TTC549 (cell line): ENCODE measurements around the gene VPS8.
"Not testable (repeated sequence)": the region's sequence is repeated elsewhere in the genome, so short reads cannot be mapped to it uniquely, and the experiment has no call there.

Source experiments
- FAIRE-seq: peaks from 2 replicates; lab custom pipeline; 2012; peaks lifted over from hg19 to GRCh38; lab: Jason Lieb, UNC

Gene VPS8

DNA sequence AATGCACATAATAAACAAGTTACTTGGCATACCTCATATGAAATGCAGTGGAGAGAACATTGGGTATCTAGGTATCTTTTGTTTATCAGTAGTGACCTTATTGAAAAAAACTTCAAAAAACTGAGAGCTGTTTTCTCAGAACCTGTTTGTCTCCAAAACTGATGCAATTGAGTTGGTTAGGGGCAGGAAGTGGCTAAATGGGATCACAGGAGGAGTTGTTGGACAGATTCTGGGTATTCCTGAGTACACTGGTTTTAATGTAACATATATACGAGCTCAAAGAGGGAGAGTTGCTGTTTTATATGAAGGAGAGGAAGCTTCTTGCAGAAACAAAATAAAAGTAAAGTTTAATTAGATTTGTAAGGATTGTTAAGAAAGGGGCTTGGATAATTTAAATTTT, 181.4 kb downstream of the VPS8 start:
- FAIRE-seq, result no peak

DNA sequence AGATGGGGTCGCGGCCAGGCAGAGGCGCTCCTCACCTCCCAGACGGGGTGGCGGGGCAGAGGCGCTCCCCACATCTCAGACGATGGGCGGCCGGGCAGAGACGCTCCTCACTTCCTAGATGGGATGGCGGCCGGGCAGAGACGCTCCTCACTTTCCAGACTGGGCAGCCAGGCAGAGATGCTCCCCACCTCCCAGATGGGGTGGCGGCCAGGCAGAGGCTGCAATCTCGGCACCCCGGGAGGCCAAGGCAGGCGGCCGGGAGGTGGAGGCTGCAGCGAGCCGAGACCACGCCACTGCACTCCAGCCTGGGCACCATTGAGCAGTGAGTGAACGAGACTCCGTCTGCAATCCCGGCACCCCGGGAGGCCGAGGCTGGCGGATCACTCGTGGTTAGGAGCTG, 191.9 kb downstream of the VPS8 start:
- not testable (repeated sequence) for FAIRE-seq

DNA sequence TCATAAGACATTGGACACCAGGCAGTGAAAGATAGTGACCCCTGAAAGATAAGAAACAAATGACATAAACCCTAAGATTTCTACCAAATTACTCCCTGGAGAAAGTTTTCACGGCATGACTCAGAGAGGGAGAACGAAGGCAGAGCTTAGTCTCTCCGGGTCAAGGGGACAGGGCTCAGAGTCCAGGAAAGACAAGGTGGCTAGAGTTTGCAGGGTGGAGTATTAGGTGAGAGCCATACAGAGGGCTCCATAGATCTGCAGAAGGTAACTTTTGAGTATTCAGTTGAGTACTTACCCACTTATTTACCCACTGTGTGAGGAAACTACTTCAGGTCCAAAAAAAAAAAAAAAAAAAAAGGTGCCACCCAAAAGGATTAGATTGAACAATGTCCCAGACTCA, 197.7 kb downstream of the VPS8 start:
- FAIRE-seq, result no peak

GRCh38 chr3:185017584-185017983, 205.6 kb downstream of the VPS8 start:
- FAIRE-seq, result not testable (repeated sequence)

- FAIRE-seq, result not testable (repeated sequence)
These were observed 206.0 kb downstream of the VPS8 start for GRCh38 chr3:185017996-185018395.

DNA sequence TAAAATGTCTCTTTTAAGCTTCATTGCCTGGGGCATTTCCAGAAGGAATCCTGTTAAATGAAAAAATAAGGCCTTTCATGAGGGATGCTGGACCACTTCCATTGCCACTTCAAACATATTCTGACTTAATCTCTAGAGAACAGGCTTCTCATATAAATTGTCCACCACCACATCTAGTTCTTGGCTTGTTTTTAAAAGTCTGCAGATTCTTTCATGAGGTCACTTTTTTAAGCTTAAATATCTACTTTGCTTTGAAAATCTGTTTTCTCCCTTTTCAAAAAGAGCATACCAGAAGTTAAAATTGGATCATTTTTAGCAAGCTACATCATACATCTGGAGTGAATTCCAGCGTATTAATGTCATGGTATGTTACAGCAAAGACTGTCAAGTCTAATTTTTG, 209.3 kb downstream of the VPS8 start:
- no peak for FAIRE-seq

DNA sequence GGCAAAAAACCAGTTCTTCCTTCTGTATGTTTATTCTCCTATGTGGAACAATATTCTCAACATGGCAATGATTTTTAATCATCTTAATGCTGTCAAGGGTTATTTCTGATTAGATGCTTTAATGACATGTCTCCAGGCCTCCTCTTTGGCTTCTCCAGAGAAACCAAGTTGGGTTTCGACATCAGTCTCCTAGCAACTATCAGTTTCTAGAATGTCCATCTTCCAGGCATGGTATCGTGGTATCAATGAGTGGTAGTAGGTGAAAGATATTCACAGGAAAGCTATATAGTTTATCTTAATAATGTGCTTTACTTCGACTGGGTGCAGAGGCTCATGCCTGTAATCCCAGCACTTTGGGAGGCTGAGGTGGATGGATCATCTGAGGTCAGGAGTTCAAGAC, 212.4 kb downstream of the VPS8 start:
- no peak for FAIRE-seq

DNA sequence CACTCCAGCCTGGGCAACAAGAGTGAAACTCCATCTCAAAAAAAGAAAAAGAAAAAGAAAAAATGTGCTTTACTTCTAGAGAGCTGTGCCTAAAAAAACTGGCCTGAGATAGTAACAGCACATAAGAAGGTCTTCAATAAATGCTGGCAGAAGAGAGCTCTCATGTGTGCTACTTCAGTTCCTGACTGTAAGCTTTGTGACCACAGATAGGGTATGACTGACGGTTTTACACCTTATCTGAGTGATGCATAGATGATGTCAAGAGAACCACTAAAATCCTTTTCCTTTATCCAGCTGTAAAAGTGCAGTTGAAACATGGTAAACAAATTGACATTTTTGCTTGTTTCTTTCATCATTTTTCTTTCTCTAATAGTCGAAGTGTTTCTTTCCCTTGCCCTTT, 213.0 kb downstream of the VPS8 start:
- FAIRE-seq, result no peak

GRCh38 chr3:185028121-185028520, 216.2 kb downstream of the VPS8 start:
- no peak for FAIRE-seq

- no peak for FAIRE-seq
These were observed 217.1 kb downstream of the VPS8 start for GRCh38 chr3:185029086-185029485.

DNA sequence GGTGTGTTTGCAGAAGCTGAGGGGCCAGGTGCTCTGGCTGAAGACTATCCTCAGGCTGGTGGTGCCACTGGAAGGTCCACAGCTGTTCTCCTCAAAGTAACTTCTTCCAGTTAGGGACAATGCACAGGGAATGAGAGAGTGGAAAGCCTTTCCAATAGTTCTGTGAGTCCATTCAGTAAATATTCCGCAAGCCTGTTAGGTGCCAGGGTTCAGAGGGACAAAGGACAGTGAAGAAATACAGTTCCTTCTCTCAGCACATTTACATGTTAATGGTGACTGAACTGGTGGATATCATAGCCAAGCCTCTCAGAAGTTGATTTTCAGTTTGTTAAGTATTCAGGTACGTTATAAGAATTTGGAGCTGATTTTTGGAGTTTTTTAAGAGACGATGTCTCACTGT, 218.4 kb downstream of the VPS8 start:
- no peak for FAIRE-seq

DNA sequence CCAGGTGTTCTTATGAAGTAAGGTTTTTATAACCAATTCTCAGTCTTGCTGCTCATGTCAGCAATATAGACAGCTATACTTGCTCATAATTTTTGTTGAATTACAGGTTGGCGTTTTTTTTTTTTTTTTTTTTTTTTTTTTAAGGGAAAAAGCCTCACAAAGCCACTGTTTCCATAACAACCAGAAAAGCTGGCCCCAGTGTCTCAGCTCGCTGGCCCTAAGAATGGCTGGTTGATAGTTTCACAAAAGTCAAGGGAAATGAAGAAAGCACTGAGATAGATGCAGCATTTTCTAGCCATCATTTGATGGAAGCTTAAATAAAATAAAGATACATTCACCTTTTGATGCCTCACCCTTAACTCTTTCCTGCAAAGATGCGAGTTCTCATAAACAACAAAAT, 219.0 kb downstream of the VPS8 start:
- FAIRE-seq, result no peak

GRCh38 chr3:185037801-185038200, 225.8 kb downstream of the VPS8 start:
- no peak for FAIRE-seq

- no peak for FAIRE-seq
These were observed 228.5 kb downstream of the VPS8 start for GRCh38 chr3:185040425-185040824.

GRCh38 chr3:185041540-185041939, 229.6 kb downstream of the VPS8 start:
- FAIRE-seq, result no peak

DNA sequence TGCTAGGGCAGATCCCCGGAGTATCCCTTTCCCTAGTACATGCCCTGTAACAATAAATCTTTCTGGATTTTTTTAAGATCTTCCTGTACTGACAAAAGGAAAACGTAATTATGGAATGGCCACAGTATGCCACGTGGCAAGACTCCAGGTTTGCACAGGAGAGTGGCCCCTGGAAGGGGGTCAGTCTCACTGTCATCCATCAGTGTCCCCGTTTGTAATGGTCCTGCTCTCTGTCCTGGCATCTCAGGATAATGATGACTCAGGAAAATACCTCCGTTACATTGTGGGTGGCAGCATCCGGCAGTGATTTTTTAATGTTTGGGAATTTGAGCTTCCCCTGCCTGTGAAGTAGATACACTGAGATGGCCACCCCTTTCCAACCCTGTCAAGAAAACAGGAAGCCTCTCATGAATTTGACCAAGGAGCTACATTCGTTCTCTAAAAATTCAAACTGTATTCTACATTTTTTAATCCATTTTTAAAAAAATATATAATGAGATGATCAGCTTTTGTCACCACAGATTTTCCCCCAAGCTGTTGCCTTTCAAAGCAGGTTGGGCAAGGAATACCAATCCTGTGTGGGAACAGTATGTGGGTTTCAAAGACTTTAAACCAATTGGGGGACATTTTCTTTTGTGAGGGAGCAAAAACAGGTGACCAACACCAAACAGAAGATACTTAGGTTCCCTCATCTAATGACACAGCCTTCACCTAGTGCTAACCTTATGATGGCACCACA, 230.5 kb downstream of the VPS8 start:
- no peak for FAIRE-seq

- FAIRE-seq, result no peak
These were observed 234.2 kb downstream of the VPS8 start for GRCh38 chr3:185046164-185046515.

- FAIRE-seq, result no peak
These were observed 234.6 kb downstream of the VPS8 start for GRCh38 chr3:185046603-185047002.

DNA sequence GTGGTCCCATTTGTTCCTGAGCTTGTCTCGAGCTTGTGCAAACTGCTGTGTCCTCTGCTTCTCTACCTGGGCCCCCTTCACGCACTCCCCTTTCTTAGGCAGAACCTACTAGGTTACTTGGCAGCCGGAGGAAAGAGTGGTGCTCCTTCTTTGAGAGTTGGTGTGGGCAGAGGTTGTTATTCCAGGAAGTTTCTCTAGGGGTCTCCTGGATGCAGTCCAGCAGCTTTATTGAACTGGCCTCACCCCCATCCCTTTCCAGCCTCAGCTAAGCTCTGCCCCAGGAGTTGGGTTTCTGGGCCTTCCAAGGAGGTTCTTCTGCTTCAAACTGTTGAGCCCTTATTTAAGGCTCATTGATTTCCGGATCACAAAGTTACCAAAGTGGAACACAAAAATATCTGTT, 237.7 kb downstream of the VPS8 start:
- no peak for FAIRE-seq

- no peak for FAIRE-seq
These were observed 239.8 kb downstream of the VPS8 start for GRCh38 chr3:185051801-185052200.

DNA sequence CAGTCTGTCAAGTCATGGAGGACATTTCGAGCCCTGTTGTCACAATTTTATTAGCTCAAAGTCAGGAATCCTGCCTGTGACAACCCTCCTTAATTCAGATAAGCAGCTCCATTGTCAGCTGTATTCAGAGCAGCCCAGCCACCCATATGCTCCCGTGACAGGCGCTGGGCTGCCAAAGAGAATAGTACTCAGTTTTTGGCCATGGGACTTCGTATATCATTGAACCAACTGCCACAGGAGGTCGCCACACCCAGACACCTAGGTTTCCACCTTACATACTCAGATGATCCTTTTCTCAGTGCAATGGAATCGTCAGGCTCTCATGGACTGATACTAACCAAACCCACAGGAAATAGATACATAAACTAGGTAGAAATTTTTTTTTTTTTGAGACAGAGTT, 240.7 kb downstream of the VPS8 start:
- no peak for FAIRE-seq

DNA sequence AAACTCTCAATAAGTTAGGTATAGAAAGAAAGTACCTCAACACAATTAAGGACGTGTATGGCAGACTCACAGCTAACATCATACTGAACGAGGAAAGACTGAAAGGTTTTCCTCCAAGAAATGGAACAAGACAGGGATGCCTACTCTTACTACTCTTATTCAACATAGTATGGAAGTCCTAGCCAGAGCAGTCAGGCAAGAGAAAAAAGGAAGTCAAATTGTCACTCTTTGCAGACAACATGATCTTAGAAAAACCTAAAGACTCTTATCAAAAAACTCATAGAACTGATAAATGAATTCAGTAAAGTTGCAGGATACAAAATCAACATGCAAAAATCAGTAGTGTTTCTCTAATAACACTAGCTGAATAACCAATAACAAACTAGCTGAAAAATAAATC, 244.9 kb downstream of the VPS8 start:
- no peak for FAIRE-seq

DNA sequence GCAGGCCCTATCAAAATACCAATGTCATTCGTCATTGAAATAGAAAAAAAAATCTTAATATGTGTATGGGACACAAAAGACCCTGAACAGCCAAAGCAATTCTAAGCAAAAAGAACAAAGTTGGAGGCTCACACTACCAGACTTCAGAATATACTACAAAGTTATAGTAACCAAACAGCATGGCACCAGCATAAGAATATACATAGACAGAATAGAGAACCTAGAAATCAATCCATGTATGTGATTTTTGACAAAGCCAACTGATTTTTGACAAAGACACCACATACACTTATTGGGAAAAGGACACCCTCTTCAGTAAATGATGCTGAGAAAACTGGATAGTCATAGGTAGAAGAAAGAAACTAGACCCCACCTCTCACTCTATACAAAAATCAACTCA, 245.9 kb downstream of the VPS8 start:
- FAIRE-seq, result no peak

DNA sequence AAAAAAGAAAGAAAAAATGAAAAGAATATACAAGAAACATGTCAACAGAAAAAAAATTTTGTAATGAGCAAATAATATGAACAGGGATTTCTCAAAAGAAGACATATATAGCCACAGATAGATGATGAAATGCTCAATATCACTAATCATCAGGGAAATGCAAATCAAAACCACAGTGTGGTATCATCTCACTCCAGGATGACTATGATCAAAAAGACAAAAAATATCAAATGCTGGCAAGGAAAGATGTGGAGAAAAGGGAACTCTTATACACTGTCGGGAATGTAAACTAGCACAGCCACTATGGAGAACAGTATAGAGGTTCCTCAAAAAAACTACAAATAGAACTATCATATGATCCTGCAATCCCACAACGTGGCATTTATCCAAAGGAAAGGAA, 246.8 kb downstream of the VPS8 start:
- no peak for FAIRE-seq

DNA sequence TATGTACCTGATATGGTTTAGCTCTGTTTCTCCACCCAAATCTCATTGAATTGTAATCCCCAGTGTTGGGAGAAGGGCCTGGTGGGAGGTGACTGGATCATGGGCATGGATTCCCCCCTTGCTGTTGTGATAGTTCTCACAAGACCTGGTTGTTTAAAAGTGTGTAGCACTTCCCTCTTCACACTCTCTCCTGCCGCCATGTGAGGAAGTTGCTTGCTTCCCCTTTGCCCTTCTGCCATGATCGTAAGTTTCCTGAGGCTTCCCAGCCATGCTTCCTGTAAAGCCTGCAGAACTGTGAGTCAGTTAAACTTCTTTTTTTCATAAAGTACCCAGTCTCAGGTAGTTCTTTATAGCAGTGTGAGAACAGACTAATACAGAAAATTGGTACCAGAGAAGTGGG, 247.8 kb downstream of the VPS8 start:
- FAIRE-seq, result no peak
